Cardiac muscle cell (in vitro differentiated cells and primary cell): ENCODE measurements around the gene GAN. TPM values are rescaled to one million over a fixed set of nuclear protein-coding genes. Genes with fewer than 3 reads are reported as not detected.
A peak's percentile ranks its signal among the peaks of the same experiment; 100 is the strongest.
"Not testable (repeated sequence)": the region's sequence is repeated elsewhere in the genome, so short reads cannot be mapped to it uniquely, and the experiment has no call there.

ENCODE experiments used
- DNase-seq, 2 donors: peaks; one replicate each; pipeline versions ENCODE4 v3.0.0 to v3.0.0-alpha.2; 2010 to 2017; ENCODE audit warnings: low read depth in 1 of 2, low spot score in 1 of 2
- H3K27ac ChIP-seq: fragments of 200-600 bp; sonication (generic); 2 replicates; pipeline ENCODE4 v1.5.1; 2016
- H3K27me3 ChIP-seq: fragments of 200-600 bp; sonication (generic); 2 replicates; pipeline ENCODE4 v1.6.0; 2016; ENCODE audit warnings: control low read depth
- H3K36me3 ChIP-seq: fragments of 200-600 bp; sonication (generic); 2 replicates; pipeline ENCODE4 v1.5.1; 2016; ENCODE audit warnings: control low read depth
- H3K4me1 ChIP-seq: fragments of 200-600 bp; sonication (generic); 2 replicates; pipeline ENCODE4 v1.8.1; 2017; ENCODE audit warnings: low read depth, mild to moderate bottlenecking, mixed run types
- H3K4me3 ChIP-seq: fragments of 200-600 bp; sonication (generic); 2 replicates; pipeline ENCODE4 v1.5.1; 2016; ENCODE audit warnings: mild to moderate bottlenecking
- H3K9me3 ChIP-seq: fragments of 200-600 bp; sonication (generic); 2 replicates; pipeline ENCODE4 v1.5.1; 2017; ENCODE audit warnings: low read depth, mild to moderate bottlenecking, control low read depth
- CTCF ChIP-seq: IDR thresholded peaks from 2 replicates; pipeline ENCODE4 v1.5.1; 2012; ENCODE audit warnings: low read depth, mild to moderate bottlenecking, low read length
- polyA plus RNA-seq: library from polyadenylated mRNA; unstranded; fragments of >200 nt; fragmentation: Nextera tagmentation; extraction: Ambion mirVana; gene quantifications from 2 replicates; pipeline ENCODE4 v1.2.1, GENCODE V29; 2016
- total RNA-seq: library from RNA; depleted of rRNA; stranded (reverse); fragments of >200 nt; gene quantifications from 2 replicates; pipeline ENCODE4 v1.2.3, GENCODE V29; 2016

Gene GAN
- total and polyA plus RNA-seq, 2 experiments from 2014 or later: 2.7 to 30.8 TPM

GRCh38 chr16:81403601-81404391, 89.0 kb downstream of the GAN start:
- Histone ChIP-seq H3K9me3 (no peaks in the 10 kb centered on the region), H3K27ac (no peak overlapping the region), H3K27me3 (peaks cover 2% of the 10 kb centered on the region), H3K36me3 (no peaks in the 10 kb centered on the region), H3K4me1 (no peaks in the 10 kb centered on the region), H3K4me3 (no peak overlapping the region)
- TF ChIP-seq CTCF: peak; percentile 87
- peak; percentile 76 to 90 for DNase-seq

GRCh38 chr16:81405002-81405401, 90.2 kb downstream of the GAN start:
- not testable (repeated sequence) for H3K27me3 ChIP-seq, H3K4me1 ChIP-seq, H3K4me3 ChIP-seq, H3K9me3 ChIP-seq, H3K27ac ChIP-seq, DNase-seq, H3K36me3 ChIP-seq

GRCh38 chr16:81405702-81406113, 90.9 kb downstream of the GAN start:
- Histone ChIP-seq H3K9me3 (no peaks in the 10 kb centered on the region), H3K4me1 (no peaks in the 10 kb centered on the region), H3K4me3 (no peak overlapping the region), H3K27ac (no peak overlapping the region), H3K36me3 (no peaks in the 10 kb centered on the region), H3K27me3 (peaks cover 5% of the 10 kb centered on the region)
- peak in 1 of 2 donors; percentile 91 for DNase-seq
- peak; percentile 19 for TF ChIP-seq CTCF

- no peak overlapping the region for H3K4me3 ChIP-seq
- no peak for TF ChIP-seq CTCF
These were observed 93.7 kb downstream of the GAN start for GRCh38 chr16:81408409-81408950.

GRCh38 chr16:81409016-81409556, 94.3 kb downstream of the GAN start:
- no peaks in the 10 kb centered on the region for H3K9me3 ChIP-seq
- no peaks in the 10 kb centered on the region for H3K4me1 ChIP-seq
- no peak for DNase-seq
- H3K27me3 ChIP-seq: peaks cover 3% of the 10 kb centered on the region
- TF ChIP-seq CTCF: no peak
- H3K27ac ChIP-seq: no peak overlapping the region
- no peak overlapping the region for H3K4me3 ChIP-seq
- no peaks in the 10 kb centered on the region for H3K36me3 ChIP-seq

More at GRCh38 chr16:81408409-81408950, 93.7 kb downstream of the GAN start:
- Histone ChIP-seq H3K27ac (no peak overlapping the region), H3K9me3 (no peaks in the 10 kb centered on the region), H3K27me3 (peaks cover 5% of the 10 kb centered on the region), H3K4me1 (no peaks in the 10 kb centered on the region), H3K36me3 (no peaks in the 10 kb centered on the region)
- no peak for DNase-seq
